Measurements from ENCODE around the gene PPAT.
"Not testable (repeated sequence)": the region's sequence is repeated elsewhere in the genome, so short reads cannot be mapped to it uniquely, and the experiment has no call there.

Gene PPAT

GRCh38 chr4:56386091-56386490, 49.3 kb downstream of the PPAT start:
- DNase-seq (ENCODE audit: low spot score) = no peak

DNA sequence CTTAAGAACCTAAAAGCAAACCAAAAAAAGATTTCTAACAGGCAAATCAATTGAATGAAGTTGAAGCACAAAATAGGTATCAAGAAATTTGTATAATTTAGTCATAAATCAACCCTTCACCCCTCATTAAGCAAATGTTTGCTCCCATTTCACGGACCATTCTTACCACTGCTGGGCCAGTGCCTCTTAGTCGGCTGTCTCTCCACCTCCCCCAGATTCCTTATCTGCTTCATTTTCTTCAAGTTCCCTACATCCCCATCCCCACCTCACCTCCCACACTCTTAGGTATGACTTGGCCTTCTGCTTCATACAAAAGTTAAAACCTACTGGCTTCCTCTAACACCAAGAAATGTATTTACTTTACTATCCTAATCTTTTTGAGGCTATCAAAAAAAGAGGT, 60.0 kb downstream of the PPAT start:
- no peak for DNase-seq (ENCODE audit: low spot score)

- DNase-seq (ENCODE audit: low spot score) = no peak
Observed at GRCh38 chr4:56374956-56375355, 60.5 kb downstream of the PPAT start.

DNA sequence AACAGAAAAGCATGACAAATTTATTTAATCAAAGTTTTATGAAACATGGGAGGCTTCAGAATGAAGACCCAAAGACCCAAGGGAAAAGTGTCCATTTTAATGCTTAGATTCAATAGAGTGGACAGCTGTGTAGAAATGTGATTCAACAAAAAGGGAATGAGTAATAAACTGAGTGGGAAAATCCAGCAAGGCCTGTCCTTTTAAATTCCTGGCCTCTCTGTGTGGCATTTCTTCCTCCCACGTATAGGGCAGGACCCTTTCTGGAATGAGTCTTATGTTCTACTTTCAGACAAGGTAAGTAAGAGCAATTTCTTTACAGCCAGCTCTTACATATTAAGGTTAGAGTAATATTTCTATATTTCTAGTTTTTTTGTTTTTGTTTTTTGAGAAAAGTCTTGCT, 62.6 kb downstream of the PPAT start:
- no peak for DNase-seq (ENCODE audit: low spot score)

DNA sequence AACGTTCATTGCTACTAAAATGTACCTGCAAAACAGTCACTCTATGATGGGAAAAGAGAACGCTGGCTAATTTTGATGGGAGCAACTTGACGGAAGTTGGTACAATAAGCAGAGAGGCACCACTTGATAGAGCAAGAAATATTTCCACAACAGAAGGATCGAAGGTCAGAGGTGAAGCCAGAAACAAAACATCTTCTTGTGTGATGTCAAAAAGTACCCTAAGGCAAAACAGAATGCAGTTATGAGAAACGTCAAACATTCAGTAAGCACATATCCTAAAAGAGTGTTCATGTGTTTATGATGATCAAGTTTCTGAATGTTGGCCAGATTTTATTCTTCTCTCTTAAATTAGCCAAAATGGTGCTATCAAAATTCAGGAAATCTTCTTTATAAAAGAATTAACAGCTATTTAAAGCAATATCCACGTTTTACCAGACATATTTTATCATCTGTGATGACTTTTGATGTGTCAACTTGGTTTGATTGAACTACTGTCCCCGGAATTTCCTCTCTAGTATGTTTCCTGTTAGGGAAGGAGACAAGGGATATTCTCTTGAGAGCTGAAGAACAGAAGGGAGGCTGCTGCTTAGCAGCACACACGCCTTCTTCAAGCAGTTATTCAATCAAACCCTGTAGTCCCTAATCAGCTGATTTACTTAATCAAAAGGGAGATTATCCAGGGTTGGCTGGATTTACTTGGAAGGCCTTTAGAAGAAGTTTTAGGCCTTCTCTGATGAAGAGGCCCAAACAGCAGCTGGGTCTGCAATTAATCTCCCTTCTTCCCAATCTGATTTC, 63.8 kb downstream of the PPAT start:
- no peak for DNase-seq (ENCODE audit: low spot score)

DNA sequence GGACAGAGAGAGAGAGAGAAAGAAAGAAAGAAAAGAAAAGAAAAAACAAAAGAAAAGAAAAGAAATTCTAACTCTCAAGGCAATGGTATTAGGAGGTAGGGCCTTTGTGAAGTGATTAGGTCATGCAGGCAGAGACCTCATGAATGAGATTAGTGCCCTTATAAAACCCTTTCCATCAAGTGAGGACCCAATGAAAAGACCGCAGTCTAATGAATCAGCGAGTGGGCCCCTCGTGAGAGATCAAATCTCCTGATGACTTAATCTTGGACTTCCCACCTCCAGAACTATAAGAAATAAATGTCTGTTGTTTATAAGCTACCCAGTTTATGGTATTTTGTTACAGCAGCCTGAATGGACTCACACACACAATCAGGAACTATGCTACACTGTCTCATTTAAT, 65.0 kb downstream of the PPAT start:
- no peak for DNase-seq (ENCODE audit: low spot score)

GRCh38 chr4:56362981-56363380, 72.4 kb downstream of the PPAT start:
- DNase-seq (ENCODE audit: low spot score) = not testable (repeated sequence)

- no peak for DNase-seq (ENCODE audit: low spot score)
Observed at GRCh38 chr4:56360071-56360470, 75.3 kb downstream of the PPAT start.

GRCh38 chr4:56356650-56357049, 78.8 kb downstream of the PPAT start:
- DNase-seq (ENCODE audit: low spot score) = no peak

- DNase-seq (ENCODE audit: low spot score) = no peak
Observed at GRCh38 chr4:56348576-56348975, 86.8 kb downstream of the PPAT start.

GRCh38 chr4:56345458-56345857, 90.0 kb downstream of the PPAT start:
- no peak for DNase-seq (ENCODE audit: low spot score)

All from CD4-positive, alpha-beta T cell treated with Interleukin-2 at 100 ng/mL for 4 hours (primary cell).